Liver (tissue), 3 donors: ENCODE results near the gene DBNDD2.

ENCODE experiments used
- TAF1 ChIP-seq: conservative IDR thresholded peaks from 2 replicates; pipeline ENCODE4 v1.6.1; 2016; ENCODE audit warnings: antibody characterized with exemption, mild to moderate bottlenecking
- TF ChIP-seq, protein P1 (sequence below): fragments of 150-350 bp; IDR thresholded peaks from 2 replicates; pipeline ENCODE4 v1.5.1; 2017; ENCODE audit warnings: improper control_type of control experiment, low read depth, low read length; ENCODE audit not compliant: missing input control
- donor health status: healthy.
- donor health status: healthy.

- TF ChIP-seq, protein P1, sequence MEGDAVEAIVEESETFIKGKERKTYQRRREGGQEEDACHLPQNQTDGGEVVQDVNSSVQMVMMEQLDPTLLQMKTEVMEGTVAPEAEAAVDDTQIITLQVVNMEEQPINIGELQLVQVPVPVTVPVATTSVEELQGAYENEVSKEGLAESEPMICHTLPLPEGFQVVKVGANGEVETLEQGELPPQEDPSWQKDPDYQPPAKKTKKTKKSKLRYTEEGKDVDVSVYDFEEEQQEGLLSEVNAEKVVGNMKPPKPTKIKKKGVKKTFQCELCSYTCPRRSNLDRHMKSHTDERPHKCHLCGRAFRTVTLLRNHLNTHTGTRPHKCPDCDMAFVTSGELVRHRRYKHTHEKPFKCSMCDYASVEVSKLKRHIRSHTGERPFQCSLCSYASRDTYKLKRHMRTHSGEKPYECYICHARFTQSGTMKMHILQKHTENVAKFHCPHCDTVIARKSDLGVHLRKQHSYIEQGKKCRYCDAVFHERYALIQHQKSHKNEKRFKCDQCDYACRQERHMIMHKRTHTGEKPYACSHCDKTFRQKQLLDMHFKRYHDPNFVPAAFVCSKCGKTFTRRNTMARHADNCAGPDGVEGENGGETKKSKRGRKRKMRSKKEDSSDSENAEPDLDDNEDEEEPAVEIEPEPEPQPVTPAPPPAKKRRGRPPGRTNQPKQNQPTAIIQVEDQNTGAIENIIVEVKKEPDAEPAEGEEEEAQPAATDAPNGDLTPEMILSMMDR = no peak
- no peak for TF ChIP-seq TAF1
These were observed 25.9 kb downstream of the DBNDD2 start for GRCh38 chr20:45433976-45434375.
